HG03457 (cell line): ENCODE results near the gene DCXR.

ENCODE experiments used
- ATAC-seq: cut with Tn5 transposase; IDR thresholded peaks from one replicate; pipeline ENCODE4 v1.9.1; 2021; ENCODE audit warnings: moderate number of reproducible peaks; ENCODE audit not compliant: unreplicated experiment

DCXR gene

DNA sequence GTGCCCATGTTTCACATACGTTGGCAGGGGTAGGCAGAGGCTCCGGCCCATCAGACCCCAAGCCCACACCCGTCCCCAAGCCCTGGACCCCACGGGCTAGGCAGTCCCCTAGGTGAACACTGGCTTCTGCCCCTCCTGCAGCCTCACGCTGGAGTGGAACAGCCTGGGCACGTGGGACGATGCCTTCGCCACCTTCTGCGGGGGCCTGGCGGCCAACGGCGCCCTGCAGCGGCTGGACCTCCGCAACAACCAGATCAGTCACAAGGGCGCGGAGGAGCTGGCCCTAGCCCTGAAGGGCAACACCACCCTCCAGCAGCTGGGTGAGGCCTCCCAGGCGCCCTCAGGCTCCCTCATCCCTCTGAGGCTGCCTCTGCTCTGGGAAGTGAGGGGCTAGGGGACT lies 12.6 kb downstream of the DCXR start:
- ATAC-seq = no peak

DNA sequence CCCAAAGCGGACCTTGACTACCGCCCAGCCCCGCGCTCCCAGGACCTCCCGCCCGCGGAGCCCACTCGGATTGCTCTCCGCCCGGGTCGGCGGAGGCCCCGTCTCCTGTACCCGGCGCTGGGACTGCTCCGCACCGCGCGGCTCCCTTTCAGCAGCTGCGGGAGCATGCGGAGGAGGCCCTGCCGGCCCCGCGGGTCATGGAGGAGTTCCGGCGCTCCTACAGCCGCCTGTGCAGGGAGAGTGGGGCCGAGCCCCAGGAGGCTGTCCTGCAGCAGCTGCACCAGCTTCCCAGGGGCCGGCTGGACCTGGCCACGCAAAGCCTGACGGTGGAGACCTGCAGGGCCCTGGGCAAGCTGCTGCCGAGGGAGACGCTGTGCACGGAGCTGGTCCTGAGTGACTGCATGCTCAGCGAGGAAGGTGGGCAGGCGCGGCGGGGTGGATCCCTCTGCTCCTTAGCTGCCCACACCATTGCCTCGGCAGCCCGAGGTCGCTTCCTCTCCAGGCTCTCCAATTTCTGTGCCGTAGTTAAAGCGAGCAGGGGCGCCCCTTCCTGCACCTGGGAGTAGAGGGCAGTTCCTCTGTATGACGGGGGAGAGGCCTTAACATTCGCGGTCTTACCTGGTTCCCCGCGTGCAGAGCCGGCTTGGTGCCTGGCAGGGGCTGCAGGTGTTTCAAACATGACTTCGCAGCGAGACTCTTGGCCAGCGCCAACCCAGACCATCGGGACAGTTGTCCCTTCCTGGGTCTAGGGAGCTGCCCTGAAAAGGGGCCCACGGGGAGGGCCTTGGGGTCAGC lies 13.9 kb downstream of the DCXR start:
- ATAC-seq = no peak

DNA sequence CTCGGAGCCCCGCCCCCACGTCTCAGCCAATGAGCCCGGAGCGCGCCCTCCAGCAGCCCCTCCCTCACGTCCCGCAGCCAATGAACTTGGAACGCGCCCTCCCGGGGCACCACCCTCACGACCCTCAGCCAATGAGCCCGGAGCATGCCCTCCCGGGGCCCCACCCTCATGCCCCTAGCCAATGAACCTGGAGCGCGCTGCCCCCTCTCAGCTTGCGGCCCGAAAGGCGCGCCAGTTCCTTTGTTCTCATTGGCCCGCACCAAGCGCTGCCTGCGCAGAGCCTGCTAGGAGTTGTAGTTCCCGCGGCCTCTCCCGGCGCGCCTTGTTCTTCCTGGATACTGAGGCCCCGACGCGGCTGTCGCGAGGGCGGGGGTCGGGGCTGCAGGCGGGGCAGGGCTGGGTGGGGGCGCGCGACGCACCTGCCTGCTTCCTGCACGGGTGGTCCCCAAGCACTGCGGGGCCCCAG lies 14.5 kb downstream of the DCXR start, which contains the start of gene LRRC45:
TSS of gene LRRC45 (plus strand) at position 325 of the 466 bp plus-strand sequence. CDS start 339 bp downstream, outside the sequence.
- peak; percentile 62 for ATAC-seq

DNA sequence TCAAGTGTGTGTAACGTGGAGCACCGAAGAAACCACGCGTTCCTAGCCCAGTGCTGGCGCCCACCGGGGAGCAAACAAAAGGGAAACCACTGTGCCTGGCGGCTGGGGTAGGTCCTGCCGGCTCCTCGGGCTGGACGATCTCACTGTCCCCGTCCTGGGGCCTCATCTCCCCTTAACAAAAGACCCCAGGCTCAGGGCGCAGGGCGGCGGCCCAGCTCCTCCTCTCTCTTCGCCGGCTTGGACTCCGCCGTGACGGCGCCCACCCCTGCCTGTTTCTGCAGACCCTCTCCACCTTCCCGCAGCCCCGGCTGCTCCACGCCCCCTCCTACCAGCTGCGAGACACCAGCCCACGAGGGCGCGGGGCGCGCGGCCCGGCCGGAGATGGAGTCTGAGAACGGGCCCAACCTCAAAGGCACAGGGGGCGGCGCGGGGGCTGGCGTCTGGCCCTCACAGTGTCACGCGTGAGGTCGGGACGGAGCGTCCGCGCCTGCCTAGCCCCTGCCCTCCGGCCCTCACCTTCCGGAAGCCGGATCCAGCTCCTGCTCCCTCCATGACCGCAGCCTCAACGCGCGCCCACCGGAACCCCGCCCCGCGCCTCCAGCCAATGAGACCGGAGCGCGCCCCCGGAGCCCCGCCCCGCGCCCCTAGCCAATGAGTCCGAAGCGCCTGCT lies 15.1 kb downstream of the DCXR start, which contains the start of gene CENPX:
TSS of gene CENPX (minus strand) at position 569 of the 671 bp plus-strand sequence. CDS start at position 552, 17 bp downstream.
- peak; percentile 48 for ATAC-seq

DNA sequence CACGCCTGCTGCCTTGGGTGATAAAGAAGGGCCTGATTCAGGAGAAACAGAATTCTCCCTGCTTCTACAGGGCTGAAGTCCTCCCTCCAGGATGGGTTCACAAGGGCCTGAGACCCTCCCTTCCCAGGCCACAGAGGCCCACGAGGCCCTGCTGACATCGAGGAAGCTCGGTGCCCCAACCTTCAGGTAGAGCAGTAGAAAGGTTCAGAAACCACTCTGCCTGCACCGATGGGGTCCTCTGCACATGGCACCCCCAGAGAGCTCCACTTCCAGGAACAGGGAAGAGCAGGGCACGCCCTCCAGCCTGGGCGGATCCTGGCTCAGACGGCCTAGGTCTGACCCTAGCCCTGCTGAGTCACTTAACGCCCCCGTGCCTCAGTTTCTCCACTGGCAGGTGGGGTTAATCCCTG lies 15.6 kb downstream of the DCXR start:
- ATAC-seq = no peak

DNA sequence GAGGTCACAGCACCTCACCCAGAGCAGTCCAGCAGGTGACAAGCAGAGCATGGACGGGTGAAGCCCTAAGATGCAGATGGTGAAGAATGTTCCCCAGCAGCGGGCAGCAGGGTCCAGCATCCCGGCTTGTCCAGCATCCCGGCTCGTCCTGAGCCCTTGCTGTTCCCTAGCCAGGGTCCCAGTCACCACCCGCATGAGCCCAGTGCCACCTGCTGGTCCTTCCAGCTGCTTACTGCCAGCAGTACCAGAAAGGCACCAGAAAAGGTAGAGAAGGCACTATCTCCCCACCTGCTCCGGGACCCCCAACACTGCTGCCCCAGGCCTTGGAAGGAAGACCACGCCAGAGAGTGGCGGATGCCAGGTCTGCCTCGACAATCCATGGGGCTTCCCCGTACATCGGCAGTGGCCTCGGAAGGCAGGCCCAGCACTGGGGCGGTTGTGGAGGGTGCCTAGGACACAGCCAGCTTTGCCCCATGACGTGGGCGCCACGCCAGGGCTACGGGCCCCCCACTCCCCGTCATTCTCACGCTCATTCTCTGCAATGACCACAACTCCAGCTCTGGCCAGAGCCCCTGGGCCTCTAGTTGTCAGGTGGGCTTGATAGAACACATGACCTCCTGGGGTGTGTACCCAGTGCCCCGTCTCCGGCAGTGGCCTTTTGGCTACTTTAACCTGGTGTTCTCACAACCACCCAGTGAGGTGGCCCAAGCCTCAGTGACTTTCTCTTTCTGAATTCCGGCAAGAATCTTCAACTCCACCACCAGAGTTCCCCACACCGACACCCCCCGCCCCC lies 16.2 kb downstream of the DCXR start:
- no peak for ATAC-seq

DNA sequence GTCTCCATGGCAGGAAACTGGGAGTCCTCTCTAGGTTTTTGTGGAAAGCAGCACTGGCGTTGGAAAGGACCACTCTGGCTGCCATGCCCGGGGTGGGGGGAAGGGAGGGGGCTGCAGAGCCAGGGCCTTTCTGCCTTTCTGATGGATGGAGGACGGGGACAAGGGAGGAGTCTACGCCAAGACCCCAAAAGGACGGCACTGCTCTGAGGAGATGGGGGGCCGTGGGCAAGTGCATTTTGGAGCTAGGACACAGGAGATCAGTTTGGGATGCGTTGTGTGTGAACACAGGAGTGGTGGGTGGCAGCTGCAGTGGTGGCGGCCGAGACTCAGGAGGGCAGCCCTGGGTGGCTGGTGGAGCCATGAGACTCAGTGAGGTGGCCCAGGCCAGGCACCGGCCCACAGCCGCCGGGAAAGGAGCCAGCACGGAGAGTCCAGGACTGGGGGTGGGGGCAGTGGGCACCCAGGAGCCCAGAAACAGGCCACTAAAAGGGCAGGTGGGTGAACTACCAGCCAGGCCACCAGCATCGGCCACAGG lies 16.9 kb downstream of the DCXR start:
- ATAC-seq = no peak

DNA sequence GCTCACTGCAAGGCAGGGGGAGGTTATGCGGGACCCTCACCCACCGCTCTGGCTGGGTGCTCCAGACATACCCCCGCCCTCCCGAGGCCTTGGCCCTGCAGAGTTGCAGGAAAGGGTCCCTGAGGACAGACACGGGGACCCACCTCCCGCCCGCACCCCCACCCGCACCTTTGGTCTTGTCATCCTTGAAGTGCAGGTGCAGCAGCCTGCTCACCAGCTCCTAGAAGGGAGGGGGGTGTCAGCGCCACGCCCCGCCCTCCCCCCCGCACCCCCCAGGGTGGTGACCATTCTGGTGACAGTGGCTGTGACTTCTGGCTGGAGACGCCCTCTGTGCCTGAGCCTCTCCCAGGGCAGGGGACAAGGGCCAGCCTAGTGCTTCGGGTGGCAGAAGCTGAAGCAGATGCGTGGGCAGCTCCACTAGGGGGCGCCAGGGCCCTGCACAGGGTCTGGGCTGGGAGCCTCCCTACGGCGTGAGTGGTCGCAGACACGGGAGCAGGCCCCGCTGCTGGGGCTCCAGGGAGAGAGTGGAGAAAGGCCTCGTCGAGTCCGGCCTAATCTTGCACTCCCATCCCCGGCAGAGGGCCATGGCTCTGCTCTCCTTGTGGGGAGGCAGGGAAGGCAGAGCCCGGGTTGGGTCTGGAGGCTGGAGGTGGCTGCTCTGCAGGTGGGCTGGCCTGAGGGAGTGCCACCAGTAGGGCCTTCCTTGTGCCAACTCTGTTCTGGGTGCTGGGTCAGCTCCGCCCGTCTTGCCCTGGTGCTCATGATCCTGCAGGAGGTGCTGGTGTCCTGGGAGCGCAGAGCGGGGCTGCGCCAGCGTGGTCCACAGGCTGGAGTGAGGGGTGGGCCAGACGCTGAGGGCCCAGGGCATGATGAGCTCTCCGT lies 17.6 kb downstream of the DCXR start:
- ATAC-seq = no peak

DNA sequence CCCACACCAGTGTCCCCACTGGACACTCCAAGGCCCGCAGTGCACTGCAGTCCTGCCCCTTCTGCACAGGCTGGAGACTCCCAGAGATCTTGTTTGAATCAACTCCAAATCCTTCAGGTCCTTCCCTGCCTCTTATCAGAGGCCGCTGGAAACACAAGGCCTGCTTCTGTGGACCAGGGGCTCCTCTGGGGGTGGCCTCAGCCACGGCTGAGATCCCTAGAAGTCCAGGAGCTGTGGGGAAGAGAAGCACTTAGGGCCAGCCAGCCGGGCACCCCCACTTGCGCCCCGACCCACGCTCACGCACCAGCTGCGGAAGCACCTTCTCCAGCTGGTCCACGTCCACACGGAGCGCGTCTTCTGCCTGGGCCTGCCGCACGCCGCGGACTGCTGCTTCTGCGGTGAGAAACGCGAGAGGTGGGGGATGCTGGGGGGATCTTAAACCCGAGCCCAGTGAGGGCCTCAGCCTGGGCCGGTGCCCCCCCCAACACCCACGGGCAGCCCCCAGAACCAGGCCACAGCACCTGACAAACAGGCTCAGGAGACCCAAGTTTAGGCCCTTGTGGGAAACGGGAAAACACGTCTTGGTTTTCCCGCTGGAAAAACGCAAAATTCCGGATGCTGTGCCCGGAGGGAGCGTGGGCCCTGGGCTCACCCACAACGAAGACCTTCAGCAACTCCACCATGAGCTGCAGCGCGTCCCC lies 18.4 kb downstream of the DCXR start:
- ATAC-seq = no peak

DNA sequence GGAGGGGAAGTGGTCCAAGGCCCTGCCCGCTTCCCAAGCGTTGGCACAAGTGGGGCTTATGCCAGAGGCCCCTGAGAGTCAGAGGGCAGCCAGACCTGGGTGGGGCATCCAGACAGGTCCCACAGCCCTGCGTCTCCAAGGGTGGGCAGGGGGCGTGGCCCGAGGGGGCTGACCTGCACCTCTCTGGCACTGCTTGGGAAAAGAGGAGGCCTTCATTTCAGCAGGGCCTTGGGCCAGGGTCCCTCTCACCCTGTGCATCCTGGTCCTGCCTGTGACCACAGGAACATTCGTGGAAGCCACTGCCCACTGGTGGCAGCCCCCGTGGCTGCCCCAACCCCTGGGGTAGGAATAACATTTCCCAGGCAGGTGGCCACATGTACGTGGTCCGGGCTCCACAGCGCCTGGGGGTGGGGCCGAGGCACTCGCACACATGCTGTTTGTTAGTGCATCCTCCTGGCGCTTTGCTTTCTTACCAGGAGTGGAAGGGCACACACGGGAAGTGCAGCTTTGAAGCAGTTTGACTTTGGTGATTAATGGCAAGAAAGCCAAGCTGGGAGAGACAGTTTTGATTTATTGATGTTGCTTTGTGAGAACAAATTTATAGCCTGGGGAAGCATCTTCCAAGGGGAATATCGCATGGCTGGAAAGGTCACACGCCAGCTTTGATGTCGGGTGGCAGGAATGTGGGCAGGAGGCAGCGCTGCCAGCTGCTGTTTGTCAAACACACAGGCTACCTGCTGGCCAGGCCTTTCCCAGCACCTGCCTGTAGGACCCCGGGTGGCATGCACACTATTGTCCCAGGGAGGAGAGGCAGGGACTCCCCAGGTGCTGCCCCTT lies 19.1 kb downstream of the DCXR start:
- no peak for ATAC-seq

DNA sequence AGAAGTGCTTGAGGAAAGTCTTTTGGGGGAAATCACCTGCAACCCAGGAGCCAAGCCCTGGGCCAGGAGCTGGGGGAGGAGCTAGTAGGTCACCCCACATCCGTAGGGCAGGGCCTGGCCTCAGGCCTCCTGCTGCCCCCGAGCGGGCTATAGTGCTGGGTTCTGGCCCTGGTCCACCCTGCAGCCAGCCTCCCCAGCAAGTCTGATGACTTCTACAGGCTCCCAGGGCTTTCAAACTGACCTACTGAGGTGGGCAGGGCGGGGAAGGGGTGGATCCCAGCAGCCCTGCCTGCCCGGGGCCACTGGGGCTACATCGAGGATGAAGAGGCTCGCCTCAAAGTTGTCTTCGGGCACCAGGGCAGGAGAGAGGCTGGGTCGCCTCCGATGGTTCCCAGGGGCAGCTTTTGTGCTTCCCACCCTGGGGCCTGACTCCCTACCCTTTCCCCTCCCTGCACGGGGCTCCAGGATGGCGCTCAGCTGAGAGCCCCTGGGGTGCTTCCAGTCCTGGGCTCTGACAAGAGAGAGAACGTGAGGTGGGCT lies 19.8 kb downstream of the DCXR start:
- no peak for ATAC-seq

DNA sequence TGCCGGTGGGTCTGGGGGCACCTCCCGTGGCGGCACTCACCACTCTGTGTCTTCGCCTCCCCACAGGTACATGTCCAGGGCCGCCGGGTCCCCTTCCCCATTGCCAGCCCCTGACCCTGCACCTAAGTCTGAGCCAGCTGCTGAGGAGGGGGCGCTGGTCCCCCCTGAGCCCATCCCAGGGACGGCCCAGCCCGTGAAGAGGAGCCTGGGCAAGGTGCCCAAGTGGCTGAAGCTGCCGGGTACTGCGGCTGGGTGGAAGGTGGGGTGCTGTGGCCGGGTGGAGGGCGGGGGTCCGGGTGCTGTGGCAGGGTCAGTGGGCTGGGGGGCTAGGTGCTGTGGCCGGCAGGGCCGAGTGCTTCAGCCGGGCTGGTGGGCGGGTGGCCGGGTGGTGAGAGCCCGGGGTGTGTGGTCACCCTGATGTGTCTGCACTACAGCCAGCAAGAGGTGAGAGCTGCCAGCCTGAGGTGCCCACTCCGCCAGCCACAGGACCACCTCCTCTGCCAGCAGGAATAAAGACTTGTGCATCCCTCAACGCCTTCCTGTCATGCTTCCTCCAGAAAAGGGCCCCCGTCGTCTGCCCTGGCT lies 20.5 kb downstream of the DCXR start:
- no peak for ATAC-seq

DNA sequence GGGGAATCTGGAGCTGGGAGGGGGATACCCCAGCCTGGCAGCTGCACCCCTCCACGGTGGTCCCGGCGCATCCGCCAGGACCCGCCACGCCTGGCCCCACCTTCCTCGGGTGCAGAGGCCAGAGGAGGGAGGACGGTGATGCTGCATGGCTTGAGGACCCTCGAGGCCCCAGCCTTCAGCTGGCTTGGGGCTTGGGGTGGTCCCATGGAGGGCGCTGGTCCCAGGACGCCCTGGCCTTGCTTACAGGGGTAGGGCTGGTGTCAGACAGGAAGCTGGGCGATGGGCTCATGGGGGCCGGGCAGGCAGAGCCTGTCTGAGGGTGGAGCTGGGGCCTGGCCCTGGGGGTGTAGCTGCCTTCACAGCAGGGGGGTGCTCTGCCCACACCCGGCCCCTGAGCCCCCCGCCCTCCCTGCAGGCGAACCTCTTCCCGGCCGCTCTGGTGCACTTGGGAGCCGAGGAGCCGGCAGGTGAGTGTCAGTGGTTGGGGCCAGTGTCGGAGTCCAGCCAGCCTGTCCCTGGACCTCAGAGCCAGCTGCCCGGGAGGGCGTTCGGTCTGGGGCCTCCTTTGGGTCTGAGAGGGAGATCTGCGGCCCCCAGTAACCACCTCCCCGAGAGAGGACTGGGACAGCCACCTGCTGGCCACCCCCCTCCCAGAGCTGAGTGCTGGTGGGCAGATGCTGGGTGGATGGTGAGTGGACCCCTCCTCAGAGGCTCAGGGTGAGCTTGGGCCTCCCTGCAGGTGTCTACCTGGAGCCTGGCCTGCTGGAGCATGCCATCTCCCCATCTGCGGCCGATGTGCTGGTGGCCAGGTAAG lies 21.2 kb downstream of the DCXR start:
- ATAC-seq = no peak

DNA sequence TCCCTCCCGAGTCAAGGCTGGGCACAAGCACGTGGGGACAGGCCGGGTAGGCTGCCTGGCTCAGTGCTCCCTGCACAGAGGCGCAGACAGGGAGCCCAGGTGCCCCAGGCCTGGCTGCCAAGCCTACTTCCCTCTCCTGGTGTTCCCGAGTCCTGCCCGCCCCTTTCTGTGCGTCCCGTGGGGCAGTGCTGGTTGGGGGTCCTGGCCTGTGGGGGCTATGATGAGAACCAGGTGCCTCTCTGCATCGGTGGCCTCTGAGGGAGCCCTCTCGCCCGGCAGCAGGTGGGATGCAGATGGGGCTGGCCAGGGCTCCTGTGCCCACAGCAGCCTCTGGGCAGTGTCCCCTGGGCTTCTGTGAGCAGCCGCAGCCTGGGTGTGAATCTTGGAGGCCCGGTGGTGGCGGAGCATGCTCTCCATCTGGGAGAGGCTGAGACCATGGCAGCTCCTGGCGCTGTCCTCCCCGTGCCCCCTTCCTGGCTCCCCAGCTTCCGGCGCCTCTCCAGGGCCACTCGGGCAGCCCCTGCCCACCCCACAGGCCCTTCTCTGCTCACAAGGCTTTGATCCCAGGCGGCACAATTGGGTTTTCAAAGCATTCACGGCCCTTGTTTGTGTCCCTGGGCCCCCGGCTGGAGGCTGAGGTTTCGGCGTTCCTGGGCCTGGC lies 22.1 kb downstream of the DCXR start:
- no peak for ATAC-seq

DNA sequence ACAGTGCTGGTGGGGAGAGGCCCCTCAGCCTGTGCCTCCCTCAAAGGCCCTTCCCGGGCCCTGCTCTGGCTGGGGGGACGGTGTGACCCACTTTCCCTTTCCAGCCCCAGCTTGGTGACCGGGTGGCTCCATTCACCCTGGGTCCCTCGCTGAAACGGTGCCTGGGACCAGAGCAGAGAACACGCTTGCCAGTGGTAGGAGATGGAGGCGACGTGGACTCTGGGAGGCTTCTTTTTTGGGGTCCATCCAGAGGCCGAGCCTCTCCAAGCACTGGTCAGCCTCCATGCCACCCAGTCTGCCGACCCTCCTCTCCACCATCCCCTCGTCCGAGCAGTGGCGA lies 22.6 kb downstream of the DCXR start:
- ATAC-seq = no peak

DNA sequence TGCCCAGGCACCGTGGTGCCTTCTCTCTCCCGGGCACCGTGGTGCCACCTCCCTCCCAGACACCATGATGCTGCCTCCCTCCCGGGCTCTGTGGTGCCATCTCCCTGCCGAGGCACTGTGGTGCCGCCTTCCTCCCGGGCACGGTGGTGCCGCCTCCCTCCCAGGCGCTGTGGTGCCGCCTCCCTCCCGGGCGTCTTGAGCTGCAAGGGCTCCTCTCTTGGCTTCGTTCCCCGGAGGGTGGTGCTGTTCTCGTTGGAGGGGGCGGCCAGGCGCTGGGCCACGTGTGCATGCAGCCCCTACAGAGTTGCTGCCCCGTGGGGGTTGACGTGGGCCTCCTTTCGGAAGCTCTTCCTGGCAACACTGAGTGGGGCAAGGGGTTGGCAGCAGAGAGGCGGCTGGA lies 23.1 kb downstream of the DCXR start:
- ATAC-seq = no peak
